Kidney glomerular epithelial cell (primary cell): Measurements from ENCODE around the gene ABCB6.
"Not testable (repeated sequence)": the region's sequence is repeated elsewhere in the genome, so short reads cannot be mapped to it uniquely, and the experiment has no call there.

Experiments used
- DNase-seq: peaks from one replicate; lab custom pipeline; 2025; lab: John Stamatoyannopoulos, UW

ABCB6 gene

GRCh38 chr2:219213486-219214071 is 5.2 kb downstream of the ABCB6 start:
- DNase-seq: no peak

GRCh38 chr2:219213026-219213415 is 5.7 kb downstream of the ABCB6 start:
- DNase-seq: no peak

- no peak for DNase-seq
These were observed 7.8 kb downstream of the ABCB6 start for GRCh38 chr2:219210886-219211362.

- no peak for DNase-seq
These were observed 8.4 kb downstream of the ABCB6 start for GRCh38 chr2:219210196-219210885.

GRCh38 chr2:219209236-219210195 is 9.2 kb downstream of the ABCB6 start:
- DNase-seq: no peak

GRCh38 chr2:219207884-219208740 is 10.6 kb downstream of the ABCB6 start:
- DNase-seq: peak; percentile 3

- DNase-seq: no peak
These were observed 11.4 kb downstream of the ABCB6 start for GRCh38 chr2:219207134-219207883.

GRCh38 chr2:219206328-219207133 is 12.2 kb downstream of the ABCB6 start, which contains the start of gene ZFAND2B:
TSS of gene ZFAND2B (plus strand) at chr2:219206782. CDS start at chr2:219206988, 206 bp downstream.
- DNase-seq: peak; percentile 89

GRCh38 chr2:219205981-219206327 is 12.8 kb downstream of the ABCB6 start:
- no peak for DNase-seq

- no peak for DNase-seq
These were observed 13.6 kb downstream of the ABCB6 start for GRCh38 chr2:219205165-219205538.

- no peak for DNase-seq
These were observed 14.2 kb downstream of the ABCB6 start for GRCh38 chr2:219204425-219205164.

GRCh38 chr2:219201331-219201730 is 17.4 kb downstream of the ABCB6 start:
- DNase-seq: not testable (repeated sequence)

GRCh38 chr2:219200502-219201326 is 18.0 kb downstream of the ABCB6 start:
- not testable (repeated sequence) for DNase-seq

GRCh38 chr2:219199470-219200211 is 19.1 kb downstream of the ABCB6 start:
- DNase-seq: no peak

- no peak for DNase-seq
These were observed 19.8 kb downstream of the ABCB6 start for GRCh38 chr2:219198974-219199373.

GRCh38 chr2:219197388-219197787 is 21.4 kb downstream of the ABCB6 start:
- no peak for DNase-seq

GRCh38 chr2:219186754-219187456 is 31.9 kb downstream of the ABCB6 start:
- DNase-seq: no peak
